SK-N-SH (cell line): ENCODE results near the gene PPID. TPM values are rescaled to one million over a fixed set of nuclear protein-coding genes. Genes with fewer than 3 reads are reported as not detected.

Source experiments
- CTCF ChIA-PET: fragments of 300-600, 350-600 bp; formaldehyde crosslinking; extraction: SDS; loops from one replicate; lab custom pipeline; 2021; lab: Yijun Ruan, JAX
- POLR2A ChIA-PET: fragments of 350-600 bp; sonication (Branson Sonifier 250); formaldehyde crosslinking; extraction: SDS; loops from one replicate; lab custom pipeline; 2020; ENCODE audit warnings: antibody characterized with exemption, inconsistent platforms; lab: Yijun Ruan, JAX
- DNase-seq: peaks from one replicate; pipeline ENCODE4 v3.0.0; 2012
- H2AFZ ChIP-seq: fragments of 200-600 bp; sonication (generic); 2 replicates; pipeline ENCODE4 v1.8.1; 2016; ENCODE audit warnings: antibody characterized with exemption, mild to moderate bottlenecking, low read depth
- H3F3A ChIP-seq: fragments of 200-600 bp; sonication (generic); replicated peaks from 2 replicates; pipeline ENCODE3; 2016; ENCODE audit warnings: antibody characterized with exemption, mild to moderate bottlenecking; ENCODE audit not compliant: insufficient read depth
- H3K27ac ChIP-seq, 2 experiments: fragments of 200-500 bp in 1 of 2; fragments of 200-600 bp in 1 of 2; sonication (Bioruptor generic) in 1 of 2; sonication (generic), shearing (Covaris generic) in 1 of 2; 2 replicates each; pipeline versions ENCODE4 v1.5.1 to v1.6.1; 2014 to 2016; ENCODE audit warnings: low read depth in 2 of 2, inconsistent platforms in 1 of 2, low read length in 1 of 2, mild to moderate bottlenecking in 1 of 2, mixed read lengths in 1 of 2
- H3K27me3 ChIP-seq: fragments of 200-600 bp; sonication (generic), shearing (Covaris generic); 2 replicates; pipeline ENCODE4 v1.6.1; 2016; ENCODE audit warnings: mixed run types; ENCODE audit not compliant: insufficient read depth
- H3K36me3 ChIP-seq, 2 experiments: fragments of 200-500 bp in 1 of 2; fragments of 200-600 bp in 1 of 2; sonication (Bioruptor generic) in 1 of 2; sonication (generic) in 1 of 2; replicated peaks in 1 of 2; 2 replicates each; pipeline versions ENCODE3 to v1.5.1; 2014 to 2016; ENCODE audit warnings: low read length in 1 of 2, mild to moderate bottlenecking in 1 of 2; ENCODE audit not compliant: insufficient read depth in 2 of 2, control insufficient read depth in 1 of 2
- H3K4me1 ChIP-seq, 2 experiments: fragments of 200-500 bp in 1 of 2; fragments of 200-600 bp in 1 of 2; sonication (Bioruptor generic) in 1 of 2; sonication (generic), shearing (Covaris generic) in 1 of 2; 2 replicates each; pipeline versions ENCODE4 v1.5.1 to v1.6.1; 2014 to 2016; ENCODE audit warnings: low read depth in 1 of 2, low read length in 1 of 2, mixed run types in 1 of 2; ENCODE audit not compliant: insufficient read depth in 2 of 2, control insufficient read depth in 1 of 2
- H3K4me2 ChIP-seq: fragments of 200-600 bp; sonication (generic), shearing (Covaris generic); 2 replicates; pipeline ENCODE4 v1.6.1; 2017; ENCODE audit warnings: mixed run types
- H3K4me3 ChIP-seq, 2 experiments: fragments of 200-500 bp in 1 of 2; fragments of 200-600 bp in 1 of 2; sonication (Bioruptor generic) in 1 of 2; sonication (generic), shearing (Covaris generic) in 1 of 2; 2 replicates each; pipeline versions ENCODE4 v1.5.1 to v1.8.1; 2014 to 2016; ENCODE audit warnings: low read depth in 2 of 2, inconsistent platforms in 1 of 2, low read length in 1 of 2, mild to moderate bottlenecking in 1 of 2, mixed read lengths in 1 of 2, moderate library complexity in 1 of 2
- H3K79me2 ChIP-seq: fragments of 200-600 bp; sonication (generic); 2 replicates; pipeline ENCODE4 v1.8.1; 2017; ENCODE audit warnings: mild to moderate bottlenecking; ENCODE audit not compliant: insufficient read depth
- H3K9ac ChIP-seq: fragments of 200-600 bp; sonication (generic); 2 replicates; pipeline ENCODE4 v1.6.1; 2017; ENCODE audit warnings: mixed run types
- H3K9me2 ChIP-seq: fragments of 200-600 bp; sonication (generic); 2 replicates; pipeline ENCODE4 v1.6.1; 2017; ENCODE audit warnings: mixed run types
- H3K9me3 ChIP-seq: fragments of 200-600 bp; sonication (generic); 2 replicates; pipeline ENCODE4 v1.6.1; 2017; ENCODE audit warnings: mixed run types, mild to moderate bottlenecking, moderate library complexity
- H4K20me1 ChIP-seq: fragments of 200-600 bp; sonication (generic); 2 replicates; pipeline ENCODE4 v1.6.1; 2017; ENCODE audit warnings: mild to moderate bottlenecking, mixed run types; ENCODE audit not compliant: insufficient read depth
- CTCF ChIP-seq: fragments of 200-600 bp; sonication (generic); IDR thresholded peaks from 2 replicates; pipeline ENCODE4 v1.6.1; 2017; ENCODE audit warnings: antibody characterized with exemption, mild to moderate bottlenecking, moderate library complexity
- ELF1 ChIP-seq: IDR thresholded peaks from 2 replicates; pipeline ENCODE4 v1.4.0; 2012
- EZH2phosphoT487 ChIP-seq: fragments of 200-600 bp; sonication (generic); IDR thresholded peaks from 2 replicates; pipeline ENCODE4 v1.6.1; 2017; ENCODE audit warnings: low read depth, mixed run types, mild to moderate bottlenecking, antibody characterized with exemption, moderate library complexity, borderline replicate concordance
- FOSL2 ChIP-seq: IDR thresholded peaks from 2 replicates; pipeline ENCODE4 v1.4.0; 2012; ENCODE audit warnings: low read depth, mild to moderate bottlenecking, moderate library complexity, borderline replicate concordance
- FOXJ3 ChIP-seq: sonication (generic); formaldehyde crosslinking; IDR thresholded peaks from 2 replicates; pipeline ENCODE4 v1.5.1; 2020; ENCODE audit warnings: mild to moderate bottlenecking, missing genetic modification reagents
- FOXM1 ChIP-seq: IDR thresholded peaks from 2 replicates; pipeline ENCODE4 v1.4.0; 2012; ENCODE audit warnings: low read depth, mild to moderate bottlenecking
- GABPA ChIP-seq: IDR thresholded peaks from 2 replicates; pipeline ENCODE4 v1.4.0; 2012; ENCODE audit warnings: low read depth, mild to moderate bottlenecking
- MAX ChIP-seq: IDR thresholded peaks from 2 replicates; pipeline ENCODE4 v1.4.0; 2012; ENCODE audit warnings: low read depth
- MXI1 ChIP-seq: IDR thresholded peaks from 2 replicates; pipeline ENCODE4 v1.6.1; 2012; ENCODE audit warnings: mild to moderate bottlenecking, low read depth, low read length, improper control_type of control experiment
- NFIC ChIP-seq: IDR thresholded peaks from 2 replicates; pipeline ENCODE4 v1.4.0; 2012; ENCODE audit warnings: borderline replicate concordance
- NRF1 ChIP-seq: IDR thresholded peaks from 2 replicates; pipeline ENCODE4 v1.6.1; 2012; ENCODE audit warnings: low read depth, mild to moderate bottlenecking, low read length
- POLR2AphosphoS5 ChIP-seq: IDR thresholded peaks from 2 replicates; pipeline ENCODE4 v1.6.1; 2012; ENCODE audit warnings: low read depth, low read length
- RAD21 ChIP-seq: IDR thresholded peaks from 2 replicates; pipeline ENCODE4 v1.6.1; 2012; ENCODE audit warnings: mild to moderate bottlenecking, low read length
- RFX5 ChIP-seq: IDR thresholded peaks from 2 replicates; pipeline ENCODE4 v1.6.1; 2012; ENCODE audit warnings: mild to moderate bottlenecking, improper control_type of control experiment, low read length
- RXRA ChIP-seq: IDR thresholded peaks from 2 replicates; pipeline ENCODE4 v1.4.0; 2012; ENCODE audit warnings: low read depth, mild to moderate bottlenecking, borderline replicate concordance
- SIN3A ChIP-seq: IDR thresholded peaks from 2 replicates; pipeline ENCODE4 v1.6.1; 2012; ENCODE audit warnings: low read depth, mild to moderate bottlenecking, low read length, moderate library complexity, borderline replicate concordance
- TAF1 ChIP-seq: IDR thresholded peaks from 2 replicates; pipeline ENCODE4 v1.6.1; 2012; ENCODE audit warnings: low read depth, mild to moderate bottlenecking, low read length, moderate library complexity, borderline replicate concordance
- TCF12 ChIP-seq: IDR thresholded peaks from 2 replicates; pipeline ENCODE4 v1.4.0; 2012
- USF2 ChIP-seq: fragments of 150-350 bp; IDR thresholded peaks from 2 replicates; pipeline ENCODE4 v1.6.1; 2017; ENCODE audit warnings: antibody characterized with exemption, low read length, low read depth, borderline replicate concordance
- YY1 ChIP-seq: IDR thresholded peaks from 2 replicates; pipeline ENCODE4 v1.4.0; 2012; ENCODE audit warnings: low read depth, mild to moderate bottlenecking
- ZBTB33 ChIP-seq: IDR thresholded peaks from 2 replicates; pipeline ENCODE4 v1.4.0; 2012; ENCODE audit warnings: low read depth, borderline replicate concordance
- WGBS: methylation state at CpG from one replicate; pipeline ENCODE4 v1.1.6; 2017; ENCODE audit warnings: low lambda C conversion rate; 5-methylcytosine and 5-hydroxymethylcytosine counted together
- polyA plus RNA-seq, 3 experiments: library from polyadenylated mRNA; depleted of rRNA; stranded (reverse); fragments of >200 nt; gene quantifications; 2 replicates each; pipeline ENCODE4 v1.2.3, GENCODE V29; 2012

Gene PPID
- polyA plus RNA-seq, 1 of the 3 experiments (the other 2 are of a cell fraction): 20.2 TPM

- Histone ChIP-seq H3K4me2 (no peak overlapping the region), H3K4me1 (no peaks in the 10 kb centered on the region), H3K36me3 (no peaks in the 10 kb centered on the region), H2AFZ (no peak overlapping the region), H3K79me2 (no peaks in the 10 kb centered on the region), H3F3A (peaks cover 9% of the 10 kb centered on the region), H3K9me3 (no peaks in the 10 kb centered on the region), H3K9ac (no peak overlapping the region), H3K27me3 (no peaks in the 10 kb centered on the region), H3K27ac (no peak overlapping the region), H3K9me2 (no peaks in the 10 kb centered on the region), H3K4me3 (no peak overlapping the region), H4K20me1 (no peaks in the 10 kb centered on the region)
- 71% methylated on average over 4 of the region's 4 CpGs for WGBS
- TF ChIP-seq ZBTB33: no peak
- TF ChIP-seq EZH2phosphoT487: no peak
- no peak for TF ChIP-seq RAD21
- TF ChIP-seq MAX: no peak
- no peak for TF ChIP-seq GABPA
- no peak for TF ChIP-seq SIN3A
- TF ChIP-seq RXRA: no peak
- TF ChIP-seq FOXJ3 (CRISPR knock-in tag): no peak
- no peak for TF ChIP-seq POLR2AphosphoS5
- no peak for DNase-seq
- POLR2A ChIA-PET: no interaction called here
- CTCF ChIA-PET: no interaction called here
Measured at GRCh38 chr4:158762553-158762952, 39.4 kb upstream of the PPID start.

- no peak for DNase-seq
- TF ChIP-seq NRF1 (no peak), USF2 (no peak), TCF12 (no peak), RXRA (no peak), YY1 (no peak), RAD21 (no peak), CTCF (no peak), ZBTB33 (no peak), GABPA (no peak), FOXM1 (no peak), MXI1 (no peak), TAF1 (no peak), EZH2phosphoT487 (no peak), ELF1 (no peak), RFX5 (no peak), NFIC (no peak), FOSL2 (no peak)
Measured at GRCh38 chr4:158760866-158761265, 37.7 kb upstream of the PPID start.

More at GRCh38 chr4:158760866-158761265, 37.7 kb upstream of the PPID start:
- H3K4me2 ChIP-seq: no peak overlapping the region
- no peaks in the 10 kb centered on the region for H4K20me1 ChIP-seq
- no peaks in the 10 kb centered on the region for H3K27me3 ChIP-seq
- H3K79me2 ChIP-seq: no peaks in the 10 kb centered on the region
- CTCF ChIA-PET: no interaction called here
- POLR2A ChIA-PET: no interaction called here
- peak overlapping the region in 1 of 2 experiments; percentile 40; a peak in 2 of 4 replicates for H3K27ac ChIP-seq
- H3K36me3 ChIP-seq: no peaks in the 10 kb centered on the region
- H2AFZ ChIP-seq: no peak overlapping the region
- H3K4me3 ChIP-seq: no peak overlapping the region
- H3K9me2 ChIP-seq: no peaks in the 10 kb centered on the region
- WGBS: 61% methylated on average over 4 of the region's 4 CpGs
- no peaks in the 10 kb centered on the region for H3K9me3 ChIP-seq
- no peak overlapping the region for H3K9ac ChIP-seq
- H3F3A ChIP-seq: no peaks in the 10 kb centered on the region
- H3K4me1 ChIP-seq: no peaks in the 10 kb centered on the region
